T-helper 1 cell treated with Interleukin-12 subunit alpha and Interleukin-12 subunit beta and Interleukin-4 antibody, amounts not matched to agents 30 ng/mL and 1 ng/mL, for 36 hours (primary cell): ENCODE results near the gene IFNL2. TPM values are rescaled to one million over a fixed set of nuclear protein-coding genes. Genes with fewer than 3 reads are reported as not detected.
"Not testable (repeated sequence)": the region's sequence is repeated elsewhere in the genome, so short reads cannot be mapped to it uniquely, and the experiment has no call there.

ENCODE experiments used
- intact Hi-C: fragments of 100-400 bp; cut with micrococcal nuclease; formaldehyde crosslinking; loops from one replicate; pipeline ENCODE4 v1.15.1; 2024
- total RNA-seq: library from RNA; stranded (reverse); gene quantifications from 2 replicates; pipeline ENCODE4 v1.2.3, GENCODE V29; 2022

The IFNL2 gene
- total RNA-seq, 1 donor from 2014 or later = not detected

DNA sequence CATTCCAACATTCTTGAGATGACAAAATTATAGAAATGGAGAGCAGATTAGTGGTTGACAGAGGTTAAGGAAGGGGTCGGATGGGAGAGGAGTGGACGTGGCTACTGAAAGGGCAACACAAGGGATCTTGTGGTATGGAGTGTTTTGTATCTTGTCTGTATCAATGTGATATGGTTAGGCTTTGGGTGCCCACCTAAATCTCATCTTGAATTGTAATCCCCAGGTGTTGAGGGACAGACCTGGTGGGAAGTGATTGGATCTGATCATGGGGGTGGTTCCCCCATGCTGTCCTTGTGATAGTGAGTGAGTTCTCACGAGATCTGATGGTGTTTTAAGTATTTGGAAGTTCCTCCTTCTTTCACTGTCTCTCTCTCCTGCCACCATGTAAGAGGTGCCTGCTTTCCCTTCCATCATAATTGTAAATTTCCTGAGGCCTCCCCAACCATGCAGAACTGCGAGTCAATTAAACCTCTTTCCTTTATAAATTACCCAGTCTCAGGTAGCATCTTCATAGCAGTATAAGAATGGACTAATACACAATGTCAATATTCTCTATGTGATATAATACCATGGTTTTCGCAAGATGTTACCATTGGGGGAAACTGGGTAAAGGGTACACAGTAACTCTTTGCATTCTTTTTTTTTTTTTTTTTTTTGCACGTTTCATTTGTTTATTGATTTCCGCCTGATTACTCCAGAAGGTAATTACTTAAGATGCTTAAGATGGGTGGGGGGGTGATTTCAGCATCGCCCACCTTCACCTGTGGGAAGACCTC, 14.6 kb upstream of the IFNL2 start:
- intact Hi-C loops = no loop called here

- intact Hi-C loops = no loop called here
Observed at GRCh38 chr19:39254531-39255345, 13.5 kb upstream of the IFNL2 start.

- intact Hi-C loops = no loop called here
Observed at GRCh38 chr19:39257227-39257626, 11.0 kb upstream of the IFNL2 start.

GRCh38 chr19:39261704-39262103, 6.5 kb upstream of the IFNL2 start:
- intact Hi-C loops = no loop called here

GRCh38 chr19:39262496-39262895, 5.7 kb upstream of the IFNL2 start:
- intact Hi-C loops = no loop called here

GRCh38 chr19:39263912-39264305, 4.3 kb upstream of the IFNL2 start:
- intact Hi-C loops = no loop called here

- intact Hi-C loops = no loop called here
Observed at GRCh38 chr19:39264306-39265290, 3.6 kb upstream of the IFNL2 start.

GRCh38 chr19:39265321-39265916, 2.8 kb upstream of the IFNL2 start:
- intact Hi-C loops = no loop called here

- intact Hi-C loops = not testable (repeated sequence)
Observed at GRCh38 chr19:39268531-39269223, 481 bp downstream of the IFNL2 start.

DNA sequence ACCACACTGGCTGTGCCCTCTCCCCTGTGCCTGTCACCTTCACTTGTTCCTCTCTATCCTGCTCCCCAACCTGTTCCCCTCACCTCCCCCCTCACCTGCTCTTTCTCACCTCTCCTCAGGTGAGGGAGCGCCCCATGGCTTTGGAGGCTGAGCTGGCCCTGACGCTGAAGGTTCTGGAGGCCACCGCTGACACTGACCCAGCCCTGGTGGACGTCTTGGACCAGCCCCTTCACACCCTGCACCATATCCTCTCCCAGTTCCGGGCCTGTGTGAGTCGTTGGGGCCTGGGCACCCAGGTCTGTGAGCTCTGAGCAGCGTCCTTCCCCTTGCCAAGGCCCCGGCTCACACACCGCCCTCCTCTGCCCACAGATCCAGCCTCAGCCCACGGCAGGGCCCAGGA, 1.2 kb downstream of the IFNL2 start:
- intact Hi-C loops = not testable (repeated sequence)

DNA sequence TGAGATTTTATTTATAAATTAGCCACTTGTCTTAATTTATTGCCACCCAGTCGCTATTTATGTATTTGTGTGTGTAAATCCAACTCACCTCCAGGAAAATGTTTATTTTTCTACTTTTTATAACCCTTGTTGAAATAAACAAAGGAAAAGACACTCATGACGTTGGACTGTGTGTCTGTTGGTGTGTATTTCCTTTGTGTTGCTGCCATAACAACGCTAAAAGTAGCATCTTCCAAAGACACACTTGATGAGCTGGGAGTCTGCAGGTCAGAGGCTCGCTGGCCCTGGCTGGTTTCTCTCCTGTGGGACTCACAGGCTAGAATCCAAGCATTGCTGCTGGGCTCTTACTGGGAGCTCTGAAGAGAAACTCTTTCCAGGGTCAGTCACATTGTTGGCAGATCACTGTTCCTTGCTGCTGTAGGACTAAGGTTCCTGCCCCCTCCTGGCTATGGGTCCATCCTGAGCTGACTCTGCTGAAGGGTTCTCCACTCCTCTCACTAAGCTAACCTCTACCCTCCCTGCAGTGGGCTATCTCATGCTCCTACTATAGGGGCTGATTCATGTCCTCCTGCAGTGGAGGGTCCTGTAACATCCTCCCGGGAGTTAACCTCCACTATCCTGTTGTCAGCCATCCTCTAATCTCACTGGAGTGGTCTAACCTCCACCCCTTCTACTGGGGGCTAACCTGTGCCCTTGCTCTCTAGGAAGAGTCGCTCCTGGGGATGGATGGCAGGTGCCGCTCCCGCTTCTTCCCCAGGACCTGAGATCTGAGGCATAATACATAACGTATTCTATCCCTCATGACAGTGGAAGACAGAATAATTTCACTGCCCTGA, 2.1 kb downstream of the IFNL2 start:
- intact Hi-C loops = no loop called here

DNA sequence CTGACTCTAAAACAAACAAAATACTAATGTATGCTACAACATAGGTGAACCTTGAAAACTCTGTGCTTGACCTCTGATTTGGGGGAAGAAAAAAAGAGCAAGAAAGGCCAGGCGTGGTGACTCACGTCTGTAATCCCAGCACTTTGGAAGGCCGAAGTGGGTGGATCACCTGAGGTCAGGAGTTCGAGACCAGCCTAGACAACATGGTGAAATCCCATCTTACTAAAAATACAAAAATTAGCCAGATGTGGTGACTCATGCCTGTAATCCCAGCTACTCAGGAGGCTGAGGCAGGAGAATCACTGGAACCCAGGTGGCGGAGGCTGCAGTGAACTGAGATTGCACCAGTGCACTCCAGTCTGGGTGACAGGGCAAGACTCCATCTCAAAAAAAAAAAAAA, 5.7 kb downstream of the IFNL2 start:
- intact Hi-C loops = not testable (repeated sequence)

DNA sequence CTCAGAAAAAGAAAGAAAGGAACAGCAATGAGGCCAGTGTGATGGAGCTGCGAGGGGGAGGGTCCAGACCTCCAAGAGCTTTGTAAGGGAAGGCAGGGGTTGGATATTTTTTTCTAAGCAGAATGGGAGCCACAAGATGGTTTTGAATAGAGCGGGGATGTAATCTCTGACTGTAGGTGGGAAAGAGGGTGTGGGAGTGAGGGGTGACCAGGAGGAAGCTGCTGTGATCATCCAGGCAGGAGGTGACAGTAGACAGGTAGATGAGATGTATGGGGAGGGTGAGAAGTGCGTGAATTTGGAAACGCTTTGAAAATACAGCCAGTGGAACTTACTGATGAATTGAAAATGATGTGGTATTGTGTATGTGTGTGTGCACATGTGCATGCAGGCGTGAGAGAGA, 7.4 kb downstream of the IFNL2 start:
- intact Hi-C loops = no loop called here

- intact Hi-C loops = no loop called here
Observed at GRCh38 chr19:39276740-39277139, 8.5 kb downstream of the IFNL2 start.

DNA sequence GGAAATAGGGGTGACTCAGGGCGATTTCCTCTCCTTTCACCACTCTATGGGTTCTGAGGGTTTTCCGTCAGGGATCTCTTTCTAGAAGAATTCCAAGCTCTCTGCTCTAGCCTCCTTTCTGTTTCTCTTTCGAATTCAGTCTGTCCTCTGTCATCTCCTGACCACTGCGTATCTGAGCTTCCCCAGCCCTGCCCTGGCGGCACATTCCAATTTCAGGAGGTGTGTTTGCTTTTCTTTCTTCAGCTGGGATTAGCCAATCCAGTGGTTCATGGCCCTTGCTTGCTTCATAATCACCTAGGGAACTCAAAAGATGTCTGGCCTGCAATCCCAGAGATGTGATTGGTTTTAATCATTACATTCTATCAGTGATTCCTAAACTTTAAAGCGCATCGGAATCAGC, 9.4 kb downstream of the IFNL2 start:
- intact Hi-C loops = no loop called here

DNA sequence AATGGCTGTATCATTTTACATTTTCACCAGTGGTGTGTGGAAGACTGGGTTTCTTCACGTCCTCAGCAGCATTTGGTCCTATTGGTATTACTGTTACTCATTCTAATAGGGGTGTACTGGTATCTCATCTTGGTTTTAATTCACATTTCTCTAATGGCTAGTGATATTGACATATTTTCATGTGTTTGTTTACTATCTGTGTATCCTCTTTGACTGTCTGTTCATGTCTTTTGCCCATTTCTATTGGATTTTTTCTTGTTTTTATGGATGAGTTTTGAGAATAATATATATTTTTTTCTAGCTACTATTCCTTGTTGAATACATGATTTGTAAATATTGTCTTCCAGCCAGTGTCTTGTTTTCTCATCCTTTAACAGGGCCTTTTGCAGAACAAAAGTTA, 13.8 kb downstream of the IFNL2 start:
- intact Hi-C loops = no loop called here

DNA sequence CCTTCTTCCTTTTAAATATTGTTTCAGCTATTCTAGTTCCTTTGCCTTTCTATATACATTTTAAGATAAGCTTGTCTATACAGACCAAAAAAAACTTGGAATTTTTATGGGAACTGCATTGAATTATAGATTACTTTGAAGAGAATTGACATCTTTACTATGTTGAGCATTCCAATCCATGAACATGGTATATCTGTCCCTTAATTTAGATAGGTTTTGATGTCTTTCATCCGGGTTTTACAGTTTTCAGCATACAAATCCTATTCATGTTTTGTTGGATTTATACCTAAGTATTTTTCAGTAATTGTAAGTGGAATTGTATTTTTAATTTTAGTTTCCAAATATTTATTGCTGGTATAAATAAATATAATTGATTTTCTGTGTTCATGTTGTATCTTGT, 15.8 kb downstream of the IFNL2 start:
- intact Hi-C loops = no loop called here

- intact Hi-C loops = no loop called here
Observed at GRCh38 chr19:39293394-39293793, 25.2 kb downstream of the IFNL2 start.

DNA sequence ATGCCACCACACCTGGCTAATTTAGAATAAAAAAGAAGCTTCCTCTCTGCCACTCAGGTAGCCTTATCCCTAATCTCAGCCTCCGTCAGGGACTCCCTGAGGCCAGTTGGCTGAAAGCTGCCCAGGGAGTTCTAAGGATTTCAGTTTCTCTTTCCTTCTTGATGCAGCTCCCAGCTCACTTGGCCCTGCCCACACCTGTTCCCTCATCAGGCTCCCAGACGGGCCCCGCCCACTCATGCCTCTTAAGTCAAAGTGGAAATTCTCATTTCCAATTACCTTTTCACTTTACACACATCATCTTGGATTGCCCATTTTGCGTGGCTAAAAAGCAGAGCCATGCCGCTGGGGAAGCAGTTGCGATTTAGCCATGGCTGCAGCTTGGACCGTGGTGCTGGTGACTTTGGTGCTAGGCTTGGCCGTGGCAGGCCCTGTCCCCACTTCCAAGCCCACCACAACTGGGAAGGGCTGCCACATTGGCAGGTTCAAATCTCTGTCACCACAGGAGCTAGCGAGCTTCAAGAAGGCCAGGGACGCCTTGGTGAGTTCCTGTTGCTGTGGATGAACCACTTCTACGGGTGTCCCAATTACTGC, 28.0 kb downstream of the IFNL2 start, which contains the start of gene IFNL1:
Gene IFNL1, plus strand, starts transcription at position 353 of the 591 bp plus-strand sequence. Its CDS starts 15 bp downstream, at position 368.
- intact Hi-C loops = no loop called here
